ENCODE data around the gene GLRX.

DNA sequence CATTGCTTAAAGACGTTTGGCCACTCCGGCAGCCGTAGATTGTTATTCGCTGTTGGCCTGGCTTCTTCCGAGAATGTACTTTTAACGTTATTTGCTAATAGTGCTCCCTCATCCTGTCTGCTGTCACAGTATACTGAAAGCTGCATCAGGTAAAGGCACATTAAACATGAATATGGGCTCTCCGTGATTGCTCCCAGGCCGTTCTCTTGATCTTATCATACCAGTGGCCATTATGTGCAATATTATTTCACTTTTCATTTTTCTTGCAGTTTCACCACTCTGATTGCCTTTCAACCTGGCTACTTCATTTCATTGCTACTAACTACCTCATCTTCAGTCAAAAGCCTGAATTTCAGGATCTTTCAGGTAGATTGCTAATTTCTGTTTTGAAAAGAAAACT, 34.0 kb downstream of the GLRX start:
- no peak for TF ChIP-seq SIN3A (IDR thresholded peaks at IDR 0.05; ENCODE audit: low read depth, low read length)
- TF ChIP-seq EP300 (IDR thresholded peaks at IDR 0.05; ENCODE audit: borderline replicate concordance in 1 of 2, control insufficient read depth in 1 of 2, low read depth in 2 of 2, low read length in 2 of 2), result no peak
- no peak for TF ChIP-seq ZNF592 (IDR thresholded peaks at IDR 0.05)
- TF ChIP-seq JUND (IDR thresholded peaks at IDR 0.05; ENCODE audit: low read depth, low read length), result no peak
- no peak for TF ChIP-seq HCFC1 (IDR thresholded peaks at IDR 0.05; ENCODE audit: low read length)
